Glomerular visceral epithelial cell (primary cell): ENCODE measurements around the gene ASAH2B.
"Not testable (repeated sequence)": the region's sequence is repeated elsewhere in the genome, so short reads cannot be mapped to it uniquely, and the experiment has no call there.

Experiments
- DNase-seq: peaks from one replicate; pipeline ENCODE4 v3.0.0-alpha.2; 2016; ENCODE audit errors: extremely low spot score

The ASAH2B gene

GRCh38 chr10:50739618-50740292 lies at the start of gene ASAH2B:
TSS of gene ASAH2B (plus strand) at chr10:50739936. CDS start at chr10:50745131, 5,195 bp downstream.
- DNase-seq = peak; percentile 82

- not testable (repeated sequence) for DNase-seq
Measured at GRCh38 chr10:50697819-50698218, 41.9 kb upstream of the ASAH2B start.

GRCh38 chr10:50701947-50702346 lies 37.8 kb upstream of the ASAH2B start:
- DNase-seq = not testable (repeated sequence)

GRCh38 chr10:50702997-50703396 lies 36.7 kb upstream of the ASAH2B start:
- not testable (repeated sequence) for DNase-seq

- peak; percentile 63 for DNase-seq
Measured at GRCh38 chr10:50704436-50705079, 35.2 kb upstream of the ASAH2B start.

DNA sequence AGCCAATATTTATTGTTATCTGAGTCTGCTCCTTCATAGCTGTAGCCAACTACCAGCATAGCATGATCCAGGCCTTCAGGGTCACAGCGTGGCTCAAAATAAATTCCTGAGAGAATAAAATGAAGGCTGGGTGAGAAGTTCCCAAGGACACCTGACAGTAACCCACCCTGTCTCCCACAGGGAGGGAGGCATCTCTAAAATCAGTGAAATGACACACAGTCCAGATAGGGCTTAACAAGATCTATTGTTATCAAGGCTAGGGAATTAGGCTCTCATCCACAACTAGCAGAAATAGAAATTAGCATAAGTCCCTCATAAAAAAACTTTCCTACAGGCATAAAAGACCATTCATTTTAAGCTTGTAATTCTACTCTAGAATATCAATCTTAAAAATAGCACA lies 33.7 kb upstream of the ASAH2B start:
- DNase-seq = not testable (repeated sequence)

DNA sequence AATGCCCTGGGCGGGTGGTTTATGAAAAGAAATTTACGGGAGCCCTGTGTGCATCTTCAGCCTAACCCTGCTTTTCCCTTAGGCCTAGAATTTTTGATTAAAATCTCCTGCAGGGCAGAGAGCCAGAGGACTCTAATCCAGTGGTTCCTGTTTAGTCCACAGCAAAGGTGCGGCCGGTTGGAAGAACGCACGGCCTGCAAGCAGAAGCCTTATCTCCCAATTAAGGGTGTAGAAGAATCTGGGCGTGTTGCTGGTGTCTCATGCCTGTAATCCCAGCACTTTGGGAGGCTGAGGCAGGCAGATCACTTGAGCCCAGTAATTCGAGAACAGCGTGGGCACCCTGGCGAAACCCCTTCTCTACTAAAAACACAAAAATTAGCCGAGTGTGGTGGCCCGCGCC lies 29.5 kb upstream of the ASAH2B start:
- DNase-seq = not testable (repeated sequence)

DNA sequence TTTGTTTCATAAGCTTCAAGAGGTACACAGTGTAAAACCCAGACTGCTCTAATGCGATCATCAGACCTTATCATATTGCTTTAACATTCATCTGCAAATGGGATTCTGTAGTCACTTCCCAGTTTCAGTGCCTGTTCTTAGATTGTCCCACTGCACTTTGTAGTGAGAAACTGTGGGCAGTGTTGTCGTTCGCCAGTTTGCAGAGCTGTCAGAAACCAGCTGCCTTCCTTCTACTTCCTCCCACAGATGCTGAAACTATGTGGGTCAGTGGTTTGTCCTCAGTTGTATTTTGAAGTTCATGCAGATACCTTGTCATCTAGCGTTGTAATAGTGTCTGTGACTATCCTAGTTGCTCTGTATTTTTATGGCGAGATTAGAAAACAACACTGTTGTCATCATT lies 15.9 kb upstream of the ASAH2B start:
- not testable (repeated sequence) for DNase-seq

GRCh38 chr10:50728112-50728511 lies 11.6 kb upstream of the ASAH2B start:
- not testable (repeated sequence) for DNase-seq

DNA sequence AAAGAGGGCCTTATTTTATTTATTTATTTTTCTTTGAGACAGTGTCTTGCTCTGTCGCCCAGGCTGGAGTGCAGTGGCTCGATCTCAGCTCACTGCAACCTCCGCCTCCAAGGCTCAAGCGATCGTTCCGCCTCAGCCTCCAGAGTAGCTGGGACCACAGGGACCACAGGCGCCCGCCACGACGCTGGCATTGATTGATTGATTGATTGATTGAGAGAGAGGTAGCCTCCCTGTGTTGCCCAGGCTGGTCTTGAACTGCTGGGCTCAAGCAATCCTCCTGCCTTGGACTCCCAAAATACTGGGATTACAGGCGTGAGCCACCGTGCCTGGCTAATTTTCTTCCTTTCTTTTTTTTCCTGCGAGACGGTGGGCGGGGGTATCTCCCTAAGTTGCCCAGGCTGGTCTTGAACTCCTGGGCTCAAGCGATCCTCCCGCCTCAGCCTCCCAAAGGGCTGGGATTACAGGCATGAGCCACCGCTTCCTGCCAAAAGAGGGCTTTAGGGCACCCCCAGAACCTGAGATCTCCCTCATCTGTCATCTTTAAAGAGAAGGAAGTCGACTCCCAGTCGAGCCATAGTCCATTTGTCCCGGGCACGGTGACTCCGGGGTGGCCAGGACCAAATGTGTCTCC lies 634 bp upstream of the ASAH2B start:
- DNase-seq = not testable (repeated sequence)

GRCh38 chr10:50740293-50740648 lies 535 bp downstream of the ASAH2B start:
- peak; percentile 69 for DNase-seq

DNA sequence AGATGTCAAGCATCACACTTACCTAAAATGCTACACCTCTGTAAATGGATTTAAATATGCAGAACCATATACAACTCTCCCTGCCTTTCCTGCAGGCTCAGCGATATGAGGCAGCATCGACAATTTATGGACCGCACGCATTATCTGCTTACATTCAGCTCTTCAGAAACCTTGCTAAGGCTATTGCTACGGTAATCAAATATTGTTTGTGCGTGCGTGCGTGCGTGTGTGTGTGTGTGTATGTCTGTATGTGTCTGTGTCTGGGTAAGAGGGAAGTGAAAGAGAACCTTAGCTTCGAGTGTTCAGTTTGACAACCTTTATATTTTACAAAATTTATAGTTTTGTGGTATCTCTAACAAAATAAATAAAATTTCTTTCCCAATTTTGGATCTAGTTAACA lies 3.1 kb downstream of the ASAH2B start:
- not testable (repeated sequence) for DNase-seq

DNA sequence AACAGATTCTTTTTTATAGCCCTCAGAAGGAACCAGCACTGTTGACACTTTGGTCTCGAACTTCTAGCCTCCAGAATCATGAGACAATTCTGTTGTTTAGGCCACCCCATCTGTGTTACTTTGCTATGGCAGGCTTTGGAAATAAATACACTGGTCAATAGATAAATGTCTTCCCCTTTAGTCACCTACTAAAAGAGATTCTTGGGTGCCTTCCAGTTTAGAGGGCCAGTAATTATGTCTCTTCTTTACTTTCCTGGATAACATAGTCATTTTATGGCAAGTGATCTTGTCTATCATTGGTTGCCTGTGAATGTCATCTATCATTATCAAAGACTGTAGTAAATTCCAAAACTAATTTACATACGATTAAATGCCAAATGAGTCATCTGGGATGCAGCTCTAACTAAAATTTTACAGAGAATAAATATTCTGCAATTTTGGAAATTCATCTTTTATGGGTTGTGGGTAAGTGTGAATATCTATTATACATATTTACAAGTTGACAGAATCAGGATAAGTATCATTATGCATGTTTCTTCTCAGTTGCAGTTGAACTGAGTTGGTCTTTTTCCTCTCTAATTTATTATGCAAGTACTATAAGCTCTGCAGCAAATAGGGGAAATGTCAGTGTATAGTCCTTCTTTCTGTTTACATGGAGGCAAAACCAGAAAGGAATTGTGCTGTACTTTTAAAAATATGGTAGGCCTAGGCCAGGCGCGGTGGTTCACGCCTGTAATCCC lies 27.2 kb downstream of the ASAH2B start:
- DNase-seq = not testable (repeated sequence)

GRCh38 chr10:50772042-50772441 lies 32.3 kb downstream of the ASAH2B start:
- not testable (repeated sequence) for DNase-seq

- not testable (repeated sequence) for DNase-seq
Measured at GRCh38 chr10:50774868-50775267, 35.1 kb downstream of the ASAH2B start.

GRCh38 chr10:50780036-50780435 lies 40.3 kb downstream of the ASAH2B start:
- DNase-seq = not testable (repeated sequence)

DNA sequence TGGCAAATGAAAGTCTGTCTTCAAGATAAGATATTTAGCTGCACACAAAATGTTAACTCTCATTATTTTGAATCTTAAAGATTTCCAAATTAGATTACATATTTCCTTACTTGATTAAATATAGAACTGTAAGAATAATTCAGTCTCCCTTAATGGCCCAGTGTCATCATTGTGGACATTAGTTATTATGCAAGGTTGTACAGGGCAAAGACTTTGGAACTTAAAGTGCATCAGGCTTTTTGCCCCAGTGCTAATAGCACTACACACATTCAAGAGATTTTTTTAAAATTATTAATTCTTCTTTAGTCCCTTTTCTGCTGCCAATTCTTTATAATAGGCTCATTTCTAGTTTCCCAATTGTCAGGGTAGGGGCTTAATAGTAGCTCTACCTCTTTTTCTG lies 42.3 kb downstream of the ASAH2B start:
- DNase-seq = not testable (repeated sequence)

GRCh38 chr10:50787962-50788361 lies 48.2 kb downstream of the ASAH2B start:
- DNase-seq = not testable (repeated sequence)

GRCh38 chr10:50788951-50789945 lies 49.5 kb downstream of the ASAH2B start:
- DNase-seq = peak; percentile 22

- DNase-seq = no peak
Measured at GRCh38 chr10:50794490-50794889, 54.8 kb downstream of the ASAH2B start.

DNA sequence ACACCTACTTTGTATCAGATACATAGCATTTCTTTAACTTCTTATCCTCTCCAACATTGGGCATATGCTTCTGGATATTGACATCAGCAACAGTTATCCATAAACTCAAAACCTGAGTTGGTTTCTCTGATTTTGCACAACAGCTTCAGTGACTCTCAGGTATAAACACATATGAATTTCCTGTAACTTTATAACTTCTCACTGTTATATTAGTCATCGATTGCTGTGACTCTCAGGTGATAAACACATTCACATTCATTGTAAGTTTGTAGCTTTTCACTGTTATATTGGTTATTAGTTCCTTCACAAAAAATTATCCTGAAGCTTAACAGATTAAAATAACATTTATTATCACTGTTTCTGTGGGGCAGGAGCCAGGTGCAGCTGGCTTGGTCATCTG lies 57.0 kb downstream of the ASAH2B start:
- no peak for DNase-seq
